Activated CD4-positive, alpha-beta T cell treated with anti-CD3 and anti-CD28 coated beads, Interleukin-2, amount 50 U/mL, for 1 hour (primary cell): ENCODE measurements around the gene COL2A1.

Source experiments
- DNase-seq: peaks from one replicate; pipeline ENCODE4 v3.0.0-alpha.2; 2020

COL2A1 gene

GRCh38 chr12:48009471-48009870 is 5.2 kb upstream of the COL2A1 start:
- DNase-seq: no peak

- no peak for DNase-seq
Observed at GRCh38 chr12:48008950-48009349, 4.7 kb upstream of the COL2A1 start.

GRCh38 chr12:48008349-48008748 is 4.1 kb upstream of the COL2A1 start:
- no peak for DNase-seq

GRCh38 chr12:48007206-48007605 is 2.9 kb upstream of the COL2A1 start:
- DNase-seq: no peak

GRCh38 chr12:48005750-48006021 is 1.4 kb upstream of the COL2A1 start:
- DNase-seq: no peak

- no peak for DNase-seq
Observed at GRCh38 chr12:48005001-48005749, 899 bp upstream of the COL2A1 start.

- DNase-seq: no peak
Observed at GRCh38 chr12:48003226-48004052, 837 bp downstream of the COL2A1 start.

GRCh38 chr12:48002773-48003218 is 1.5 kb downstream of the COL2A1 start:
- DNase-seq: no peak

- no peak for DNase-seq
Observed at GRCh38 chr12:48002414-48002730, 1.9 kb downstream of the COL2A1 start.

GRCh38 chr12:48001505-48002413 is 2.5 kb downstream of the COL2A1 start:
- no peak for DNase-seq

- DNase-seq: no peak
Observed at GRCh38 chr12:48000878-48001504, 3.3 kb downstream of the COL2A1 start.

GRCh38 chr12:47999816-48000215 is 4.5 kb downstream of the COL2A1 start:
- no peak for DNase-seq

GRCh38 chr12:47997321-47997720 is 7.0 kb downstream of the COL2A1 start:
- no peak for DNase-seq

GRCh38 chr12:47995981-47996401 is 8.3 kb downstream of the COL2A1 start:
- no peak for DNase-seq

GRCh38 chr12:47993491-47993890 is 10.8 kb downstream of the COL2A1 start:
- no peak for DNase-seq

GRCh38 chr12:47992776-47993175 is 11.5 kb downstream of the COL2A1 start:
- no peak for DNase-seq

GRCh38 chr12:47991106-47992061 is 12.9 kb downstream of the COL2A1 start:
- no peak for DNase-seq

GRCh38 chr12:47990351-47991105 is 13.7 kb downstream of the COL2A1 start:
- DNase-seq: peak; percentile 21

- DNase-seq: no peak
Observed at GRCh38 chr12:47989666-47990065, 14.6 kb downstream of the COL2A1 start.

- no peak for DNase-seq
Observed at GRCh38 chr12:47989023-47989417, 15.3 kb downstream of the COL2A1 start.
